HL-60/S4 treated with retinoic acid at 250 ng/mL for 4 days and 3 days (cell line): ENCODE data around the gene UBXN10.
"Not testable (repeated sequence)": the region's sequence is repeated elsewhere in the genome, so short reads cannot be mapped to it uniquely, and the experiment has no call there.

Source experiments
- in situ Hi-C: fragments of 300-500 bp; cut with MboI; formaldehyde crosslinking; loops from 2 replicates; pipeline ENCODE4 v1.7.0; 2022; ENCODE audit warnings: low sequenced_read_pairs

UBXN10 gene

GRCh38 chr1:20232564-20232963, 46.7 kb downstream of the UBXN10 start:
- in situ Hi-C loops = not testable (repeated sequence)

- in situ Hi-C loops = no loop called here
Observed at GRCh38 chr1:20233394-20233793, 47.5 kb downstream of the UBXN10 start.

- in situ Hi-C loops = no loop called here
Observed at GRCh38 chr1:20233866-20234265, 48.0 kb downstream of the UBXN10 start.

- in situ Hi-C loops = no loop called here
Observed at GRCh38 chr1:20234788-20235535, 49.1 kb downstream of the UBXN10 start.

- in situ Hi-C loops = no loop called here
Observed at GRCh38 chr1:20237646-20238045, 51.8 kb downstream of the UBXN10 start.

- in situ Hi-C loops = no loop called here
Observed at GRCh38 chr1:20240012-20240411, 54.1 kb downstream of the UBXN10 start.

GRCh38 chr1:20242890-20243479, 57.1 kb downstream of the UBXN10 start:
- in situ Hi-C loops = no loop called here
